RWPE1 (cell line): ENCODE measurements around the gene PDGFRB.

Source experiments
- CTCF ChIA-PET: fragments of 350-600 bp; sonication (Branson Sonifier 250); formaldehyde crosslinking; extraction: SDS; loops from one replicate; lab custom pipeline; 2021; lab: Yijun Ruan, JAX
- POLR2A ChIA-PET: fragments of 400-600 bp; formaldehyde crosslinking; extraction: SDS; loops from one replicate; lab custom pipeline; 2020; ENCODE audit warnings: antibody characterized with exemption; ENCODE audit not compliant: low non-redundant PET; lab: Yijun Ruan, JAX
- DNase-seq: peaks from one replicate; pipeline ENCODE4 v3.0.0; 2012; ENCODE audit warnings: low spot score
- H3K27ac ChIP-seq: fragments of 450-650 bp; 2 replicates; pipeline ENCODE4 v1.5.1; 2017
- CTCF ChIP-seq: fragments of 450-650 bp; conservative IDR thresholded peaks from 2 replicates; pipeline ENCODE4 v1.5.1; 2017; ENCODE audit warnings: low read depth, mild to moderate bottlenecking

The PDGFRB gene

DNA sequence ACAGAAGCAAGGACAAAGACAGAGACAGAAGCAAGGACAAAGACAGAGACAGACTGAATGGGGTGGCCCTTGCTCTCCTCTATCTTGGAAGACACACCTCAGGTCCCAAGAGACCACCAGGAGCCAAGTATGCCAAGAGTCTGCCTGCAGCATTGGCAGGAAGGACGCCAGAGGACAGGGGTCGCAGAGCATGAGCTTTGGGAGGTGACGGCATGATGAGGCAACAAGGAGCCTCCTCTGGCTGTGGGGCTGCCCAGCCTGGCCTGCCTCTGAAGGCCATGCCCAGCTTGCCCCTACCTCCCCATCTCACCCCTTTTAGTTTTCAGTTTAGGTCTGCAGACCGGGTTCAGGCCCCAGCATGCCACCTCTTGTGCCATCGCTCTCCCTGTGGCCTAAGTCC is 17.6 kb downstream of the PDGFRB start:
- TF ChIP-seq CTCF, result no peak
- no peak for DNase-seq
- ChIA-PET CTCF (interaction anchor here (1.6 kb wide), 1 partner anchor 15 kb away, joined by 4 read pairs; no protein-coding TSS in a partner anchor), POLR2A (no interaction called here)
- no peak overlapping the region for H3K27ac ChIP-seq

GRCh38 chr5:150137168-150137957 is 18.3 kb downstream of the PDGFRB start:
- POLR2A ChIA-PET, result no interaction called here
- no peak for DNase-seq
- TF ChIP-seq CTCF, result no peak
- CTCF ChIA-PET, result interaction anchor here (0.6 to 1.6 kb wide), 2 partner anchors 14 to 80 kb away, joined by 3 to 4 read pairs; no protein-coding TSS in a partner anchor
- H3K27ac ChIP-seq, result no peak overlapping the region

DNA sequence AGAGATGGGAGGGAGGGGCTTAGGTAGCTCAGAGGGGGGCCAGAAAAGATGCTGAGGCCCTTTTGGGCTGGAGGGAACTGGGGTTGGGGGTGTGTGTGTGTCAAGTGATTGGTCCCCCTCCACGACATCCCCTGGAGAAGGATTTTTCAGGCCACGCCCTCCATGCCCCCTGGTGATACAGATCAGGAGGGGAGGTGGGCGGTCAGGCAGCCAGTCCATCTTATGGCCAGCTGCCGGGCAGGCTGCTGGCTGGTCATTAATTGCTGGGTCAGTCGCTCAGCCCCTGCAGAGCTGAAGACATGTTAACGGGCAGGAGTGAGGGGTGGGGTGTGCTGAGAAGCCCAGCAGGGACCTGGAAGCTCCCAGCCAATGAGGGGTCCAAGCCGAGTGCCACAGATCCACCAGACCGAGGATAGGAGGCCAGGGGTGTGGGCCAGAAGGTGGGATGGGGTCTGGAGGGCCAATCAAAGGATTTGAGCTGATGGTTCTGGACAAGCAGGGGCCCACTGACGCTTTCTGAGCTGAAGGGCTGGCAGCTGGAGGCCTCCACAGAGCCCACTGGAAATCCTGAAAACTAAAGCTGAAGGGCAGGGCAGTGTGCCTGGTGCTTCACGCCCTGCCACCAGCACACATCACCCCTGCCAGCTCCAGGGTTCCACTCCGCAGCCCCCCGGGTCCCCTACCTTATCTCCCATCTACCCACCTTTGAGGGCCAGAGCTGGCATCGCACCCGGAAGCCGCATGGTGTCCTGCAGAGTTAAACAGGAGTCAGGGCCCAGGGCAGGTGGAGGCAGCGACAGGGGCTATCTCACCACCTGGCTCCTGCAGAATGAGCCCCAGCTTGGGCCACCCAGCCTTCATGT is 19.1 kb downstream of the PDGFRB start:
- POLR2A ChIA-PET, result no interaction called here
- CTCF ChIA-PET, result interaction anchor here (0.6 kb wide), 3 partner anchors 81 to 995 kb away, joined by 3 read pairs; partner anchors contain the start of gene ABLIM3
- TF ChIP-seq CTCF, result no peak
- H3K27ac ChIP-seq, result no peak overlapping the region
- no peak for DNase-seq

DNA sequence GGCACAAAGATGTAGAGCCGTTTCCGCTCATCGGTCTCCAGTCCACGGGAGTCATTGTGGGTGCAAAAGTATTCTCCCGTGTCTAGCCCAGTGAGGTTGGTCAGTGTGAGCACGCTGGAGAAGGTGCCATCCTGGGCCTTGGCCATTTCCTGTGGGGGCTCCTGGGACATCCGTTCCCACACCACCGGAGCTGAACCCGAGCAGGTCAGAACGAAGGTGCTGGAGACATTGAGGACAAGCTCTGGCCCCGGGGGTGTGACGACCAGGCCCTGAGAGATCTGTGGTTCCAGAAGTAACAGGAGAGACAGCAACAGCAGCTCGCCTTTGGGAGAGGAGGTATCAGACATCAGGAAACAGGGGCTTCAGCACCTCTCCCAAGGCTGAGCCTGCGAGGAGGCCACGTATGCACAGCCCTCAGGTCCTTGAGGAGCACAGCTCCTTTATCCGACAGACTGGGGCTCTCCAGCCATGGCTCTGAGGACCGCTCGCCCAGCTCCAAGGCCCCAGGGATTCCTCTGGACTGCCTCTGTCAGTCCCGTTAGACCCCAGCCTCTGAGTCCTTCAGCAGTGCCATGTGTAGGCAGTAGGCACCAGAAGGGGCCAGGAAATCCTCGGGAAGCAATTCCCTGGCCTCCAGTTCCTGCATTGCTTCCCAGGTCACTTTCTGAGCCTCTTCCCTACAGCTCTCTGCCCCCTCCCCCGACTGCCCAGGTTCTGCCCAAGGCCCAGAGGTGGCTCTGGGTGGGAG is 19.9 kb downstream of the PDGFRB start:
- POLR2A ChIA-PET, result no interaction called here
- CTCF ChIA-PET, result interaction anchor here (0.6 to 1.8 kb wide), 3 partner anchors 83 to 994 kb away, joined by 3 to 10 read pairs (median 3); partner anchors contain the start of gene ABLIM3
- no peak for TF ChIP-seq CTCF
- no peak for DNase-seq
- H3K27ac ChIP-seq, result no peak overlapping the region; the same call in 1 of the 2 replicates

DNA sequence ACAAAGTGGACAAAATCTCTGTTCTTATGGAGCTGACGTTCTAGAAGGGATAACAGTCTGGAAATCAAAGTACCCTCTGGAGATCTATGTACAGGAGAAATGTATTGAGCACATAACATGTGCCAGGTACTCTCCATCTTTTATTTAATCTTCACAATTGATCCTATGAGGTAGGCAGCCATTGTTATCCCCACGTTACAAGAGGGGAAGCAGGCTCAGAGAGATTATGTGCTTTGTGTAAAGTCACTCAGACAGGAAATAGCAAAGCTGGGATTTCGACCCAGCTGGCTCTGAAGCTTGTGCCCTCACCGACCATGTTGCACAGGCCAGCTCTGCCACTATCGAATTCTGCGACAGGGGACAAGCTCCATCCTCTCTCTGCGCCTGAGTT is 21.5 kb downstream of the PDGFRB start:
- ChIA-PET CTCF (interaction anchor here (0.5 to 1.8 kb wide), 3 partner anchors 27 to 419 kb away, joined by 3 to 10 read pairs (median 4); no protein-coding TSS in a partner anchor), POLR2A (no interaction called here)
- no peak for DNase-seq
- no peak for TF ChIP-seq CTCF
- no peak overlapping the region for H3K27ac ChIP-seq
